SK-N-SH (cell line): Measurements from ENCODE around the gene ENO1. TPM values are rescaled to one million over a fixed set of nuclear protein-coding genes. Genes with fewer than 3 reads are reported as not detected.
"Not testable (repeated sequence)": the region's sequence is repeated elsewhere in the genome, so short reads cannot be mapped to it uniquely, and the experiment has no call there.

Source experiments
- CTCF ChIA-PET: fragments of 300-600, 350-600 bp; formaldehyde crosslinking; extraction: SDS; loops from one replicate; lab custom pipeline; 2021; lab: Yijun Ruan, JAX
- POLR2A ChIA-PET: fragments of 350-600 bp; sonication (Branson Sonifier 250); formaldehyde crosslinking; extraction: SDS; loops from one replicate; lab custom pipeline; 2020; ENCODE audit warnings: antibody characterized with exemption, inconsistent platforms; lab: Yijun Ruan, JAX
- DNase-seq: peaks from one replicate; pipeline ENCODE4 v3.0.0; 2012
- H2AFZ ChIP-seq: fragments of 200-600 bp; sonication (generic); 2 replicates; pipeline ENCODE4 v1.8.1; 2016; ENCODE audit warnings: antibody characterized with exemption, mild to moderate bottlenecking, low read depth
- H3F3A ChIP-seq: fragments of 200-600 bp; sonication (generic); replicated peaks from 2 replicates; pipeline ENCODE3; 2016; ENCODE audit warnings: antibody characterized with exemption, mild to moderate bottlenecking; ENCODE audit not compliant: insufficient read depth
- H3K27ac ChIP-seq, 2 experiments: fragments of 200-500 bp in 1 of 2; fragments of 200-600 bp in 1 of 2; sonication (Bioruptor generic) in 1 of 2; sonication (generic), shearing (Covaris generic) in 1 of 2; 2 replicates each; pipeline versions ENCODE4 v1.5.1 to v1.6.1; 2014 to 2016; ENCODE audit warnings: low read depth in 2 of 2, inconsistent platforms in 1 of 2, low read length in 1 of 2, mild to moderate bottlenecking in 1 of 2, mixed read lengths in 1 of 2
- H3K27me3 ChIP-seq: fragments of 200-600 bp; sonication (generic), shearing (Covaris generic); 2 replicates; pipeline ENCODE4 v1.6.1; 2016; ENCODE audit warnings: mixed run types; ENCODE audit not compliant: insufficient read depth
- H3K36me3 ChIP-seq, 2 experiments: fragments of 200-500 bp in 1 of 2; fragments of 200-600 bp in 1 of 2; sonication (Bioruptor generic) in 1 of 2; sonication (generic) in 1 of 2; replicated peaks in 1 of 2; 2 replicates each; pipeline versions ENCODE3 to v1.5.1; 2014 to 2016; ENCODE audit warnings: low read length in 1 of 2, mild to moderate bottlenecking in 1 of 2; ENCODE audit not compliant: insufficient read depth in 2 of 2, control insufficient read depth in 1 of 2
- H3K4me1 ChIP-seq, 2 experiments: fragments of 200-500 bp in 1 of 2; fragments of 200-600 bp in 1 of 2; sonication (Bioruptor generic) in 1 of 2; sonication (generic), shearing (Covaris generic) in 1 of 2; 2 replicates each; pipeline versions ENCODE4 v1.5.1 to v1.6.1; 2014 to 2016; ENCODE audit warnings: low read depth in 1 of 2, low read length in 1 of 2, mixed run types in 1 of 2; ENCODE audit not compliant: insufficient read depth in 2 of 2, control insufficient read depth in 1 of 2
- H3K4me2 ChIP-seq: fragments of 200-600 bp; sonication (generic), shearing (Covaris generic); 2 replicates; pipeline ENCODE4 v1.6.1; 2017; ENCODE audit warnings: mixed run types
- H3K4me3 ChIP-seq, 2 experiments: fragments of 200-500 bp in 1 of 2; fragments of 200-600 bp in 1 of 2; sonication (Bioruptor generic) in 1 of 2; sonication (generic), shearing (Covaris generic) in 1 of 2; 2 replicates each; pipeline versions ENCODE4 v1.5.1 to v1.8.1; 2014 to 2016; ENCODE audit warnings: low read depth in 2 of 2, inconsistent platforms in 1 of 2, low read length in 1 of 2, mild to moderate bottlenecking in 1 of 2, mixed read lengths in 1 of 2, moderate library complexity in 1 of 2
- H3K79me2 ChIP-seq: fragments of 200-600 bp; sonication (generic); 2 replicates; pipeline ENCODE4 v1.8.1; 2017; ENCODE audit warnings: mild to moderate bottlenecking; ENCODE audit not compliant: insufficient read depth
- H3K9ac ChIP-seq: fragments of 200-600 bp; sonication (generic); 2 replicates; pipeline ENCODE4 v1.6.1; 2017; ENCODE audit warnings: mixed run types
- H3K9me2 ChIP-seq: fragments of 200-600 bp; sonication (generic); 2 replicates; pipeline ENCODE4 v1.6.1; 2017; ENCODE audit warnings: mixed run types
- H3K9me3 ChIP-seq: fragments of 200-600 bp; sonication (generic); 2 replicates; pipeline ENCODE4 v1.6.1; 2017; ENCODE audit warnings: mixed run types, mild to moderate bottlenecking, moderate library complexity
- H4K20me1 ChIP-seq: fragments of 200-600 bp; sonication (generic); 2 replicates; pipeline ENCODE4 v1.6.1; 2017; ENCODE audit warnings: mild to moderate bottlenecking, mixed run types; ENCODE audit not compliant: insufficient read depth
- EP300 ChIP-seq, 2 experiments: IDR thresholded peaks; 2 replicates each; pipeline versions ENCODE4 v1.4.0 to v1.6.1; 2012; ENCODE audit warnings: borderline replicate concordance in 1 of 2, low read depth in 1 of 2, low read length in 1 of 2
- EZH2phosphoT487 ChIP-seq: fragments of 200-600 bp; sonication (generic); IDR thresholded peaks from 2 replicates; pipeline ENCODE4 v1.6.1; 2017; ENCODE audit warnings: low read depth, mixed run types, mild to moderate bottlenecking, antibody characterized with exemption, moderate library complexity, borderline replicate concordance
- FOXJ3 ChIP-seq: sonication (generic); formaldehyde crosslinking; IDR thresholded peaks from 2 replicates; pipeline ENCODE4 v1.5.1; 2020; ENCODE audit warnings: mild to moderate bottlenecking, missing genetic modification reagents
- IRF3 ChIP-seq: fragments of 150-350 bp; IDR thresholded peaks from 2 replicates; pipeline ENCODE4 v1.6.1; 2016; ENCODE audit warnings: mild to moderate bottlenecking, low read depth, low read length
- MEF2A ChIP-seq: IDR thresholded peaks from 2 replicates; pipeline ENCODE4 v1.4.0; 2012; ENCODE audit warnings: low read depth, borderline replicate concordance
- NFIC ChIP-seq: IDR thresholded peaks from 2 replicates; pipeline ENCODE4 v1.4.0; 2012; ENCODE audit warnings: borderline replicate concordance
- RXRA ChIP-seq: IDR thresholded peaks from 2 replicates; pipeline ENCODE4 v1.4.0; 2012; ENCODE audit warnings: low read depth, mild to moderate bottlenecking, borderline replicate concordance
- TCF12 ChIP-seq: IDR thresholded peaks from 2 replicates; pipeline ENCODE4 v1.4.0; 2012
- TEAD4 ChIP-seq: IDR thresholded peaks from 2 replicates; pipeline ENCODE4 v1.4.0; 2012; ENCODE audit warnings: mild to moderate bottlenecking, borderline replicate concordance; ENCODE audit not compliant: insufficient read depth
- ZBTB33 ChIP-seq: IDR thresholded peaks from 2 replicates; pipeline ENCODE4 v1.4.0; 2012; ENCODE audit warnings: low read depth, borderline replicate concordance
- WGBS: methylation state at CpG from one replicate; pipeline ENCODE4 v1.1.6; 2017; ENCODE audit warnings: low lambda C conversion rate; 5-methylcytosine and 5-hydroxymethylcytosine counted together
- polyA plus RNA-seq, 3 experiments: library from polyadenylated mRNA; depleted of rRNA; stranded (reverse); fragments of >200 nt; gene quantifications; 2 replicates each; pipeline ENCODE4 v1.2.3, GENCODE V29; 2012

Gene ENO1
- polyA plus RNA-seq, 1 of the 3 experiments (the other 2 are of a cell fraction), result 1,599 TPM

- TF ChIP-seq ZBTB33 (no peak), EP300 (IDR thresholded peaks at IDR 0.05; ENCODE audit: borderline replicate concordance in 1 of 2, low read depth in 1 of 2, low read length in 1 of 2) (peak in 1 of 2 experiments; percentile 19; a peak in 1 of 4 replicates), NFIC (peak; percentile 60; the same call in 1 of the 2 replicates), TEAD4 (no peak), TCF12 (peak; percentile 52)
- TF ChIP-seq, all 33 proteins: peak for 3
- Histone ChIP-seq H3K4me1 (peaks cover 2 to 23% of the 10 kb centered on the region in 2 experiments; a peak in 3 of 4 replicates), H3K27me3 (no peaks in the 10 kb centered on the region), H4K20me1 (no peaks in the 10 kb centered on the region), H3K4me2 (peak overlapping the region; percentile 27; the same call in 1 of the 2 replicates), H3K36me3 (no peaks in the 10 kb centered on the region), H3K79me2 (no peaks in the 10 kb centered on the region), H3K9me3 (no peaks in the 10 kb centered on the region), H3K9me2 (no peaks in the 10 kb centered on the region), H3F3A (peaks cover 17% of the 10 kb centered on the region), H3K27ac (peak overlapping the region; percentile 54 to 55; a peak in 3 of 4 replicates), H3K9ac (no peak overlapping the region), H3K4me3 (no peak overlapping the region), H2AFZ (no peak overlapping the region)
- CTCF ChIA-PET, result interaction anchor here (1.0 to 3.9 kb wide), 4 partner anchors 17 to 97 kb away, joined by 3 to 19 read pairs (median 4); no protein-coding TSS in a partner anchor
- DNase-seq, result peak; percentile 58
- WGBS, result 68% methylated on average over 8 of the region's 10 CpGs
- POLR2A ChIA-PET, result interaction anchor here (0.5 kb wide), 1 partner anchor 14 kb away, joined by 5 read pairs; no protein-coding TSS in a partner anchor
These were observed 55.9 kb downstream of the ENO1 start for GRCh38 chr1:8822373-8823294.

GRCh38 chr1:8821084-8821483 is 57.4 kb downstream of the ENO1 start:
- H3K79me2 ChIP-seq, result peaks cover 13% of the 10 kb centered on the region
- TF ChIP-seq MEF2A (no peak), EZH2phosphoT487 (no peak), RXRA (no peak), IRF3 (no peak), FOXJ3 (no peak)
- TF ChIP-seq, all 33 proteins: peak for 0
- H3K9me3 ChIP-seq, result no peaks in the 10 kb centered on the region
- H3K27me3 ChIP-seq, result no peaks in the 10 kb centered on the region
- H2AFZ ChIP-seq, result no peak overlapping the region
- no peak overlapping the region for H3K27ac ChIP-seq
- H3K9me2 ChIP-seq, result no peaks in the 10 kb centered on the region
- DNase-seq, result no peak
- peaks cover 2 to 23% of the 10 kb centered on the region in 2 experiments; a peak in 3 of 4 replicates for H3K4me1 ChIP-seq
- H3F3A ChIP-seq, result peaks cover 26% of the 10 kb centered on the region
- no peaks in the 10 kb centered on the region for H4K20me1 ChIP-seq
- H3K9ac ChIP-seq, result no peak overlapping the region
- H3K4me3 ChIP-seq, result no peak overlapping the region
- H3K4me2 ChIP-seq, result no peak overlapping the region
- WGBS, result 62% methylated on average over 2 of the region's 2 CpGs
- CTCF ChIA-PET, result interaction anchor here (0.7 to 3.9 kb wide), 12 partner anchors 9 to 260 kb away, joined by 3 to 19 read pairs (median 3); no protein-coding TSS in a partner anchor
- H3K36me3 ChIP-seq, result no peaks in the 10 kb centered on the region
- POLR2A ChIA-PET, result no interaction called here

- H3K9me2 ChIP-seq, H3K4me3 ChIP-seq, CTCF ChIA-PET, H3K36me3 ChIP-seq, H3K9me3 ChIP-seq, H3K27me3 ChIP-seq, H4K20me1 ChIP-seq, H3K9ac ChIP-seq, POLR2A ChIA-PET, DNase-seq: not testable (repeated sequence)
- H3K4me2 ChIP-seq, result peak overlapping the region; percentile 66
- 93% methylated on average over 13 of the region's 13 CpGs for WGBS
- peak overlapping the region; percentile 85; the same call in 1 of the 2 replicates for H2AFZ ChIP-seq
- H3K4me1 ChIP-seq, result peaks cover 13 to 26% of the 10 kb centered on the region in 2 experiments; a peak in 3 of 4 replicates
- H3K79me2 ChIP-seq, result peaks cover 36% of the 10 kb centered on the region
- H3F3A ChIP-seq, result peaks cover 30% of the 10 kb centered on the region
- H3K27ac ChIP-seq, result peak overlapping the region; percentile 88 to 93; a peak in 2 of 4 replicates
These were observed 59.7 kb downstream of the ENO1 start for GRCh38 chr1:8818789-8819188.
